NCI-H345 treated with DMSO at 0.1 percent for 48 hours (cell line): ENCODE data around the gene INTS14.
"Not testable (repeated sequence)": the region's sequence is repeated elsewhere in the genome, so short reads cannot be mapped to it uniquely, and the experiment has no call there.

Experiments used
- DNase-seq: peaks from one replicate; lab custom pipeline; 2025; ENCODE audit not compliant: unreplicated experiment; lab: John Stamatoyannopoulos, UW

The INTS14 gene

GRCh38 chr15:65579762-65580161, 31.2 kb downstream of the INTS14 start:
- DNase-seq: no peak

GRCh38 chr15:65578904-65579728, 31.8 kb downstream of the INTS14 start:
- DNase-seq: no peak

- DNase-seq: no peak
Measured at GRCh38 chr15:65577129-65577996, 33.6 kb downstream of the INTS14 start.

GRCh38 chr15:65576664-65577063, 34.3 kb downstream of the INTS14 start:
- DNase-seq: no peak

- DNase-seq: no peak
Measured at GRCh38 chr15:65571971-65572370, 39.0 kb downstream of the INTS14 start.

GRCh38 chr15:65569728-65570127, 41.2 kb downstream of the INTS14 start:
- no peak for DNase-seq

- no peak for DNase-seq
Measured at GRCh38 chr15:65561934-65562333, 49.0 kb downstream of the INTS14 start.

- DNase-seq: no peak
Measured at GRCh38 chr15:65559941-65560340, 51.0 kb downstream of the INTS14 start.

GRCh38 chr15:65558997-65559760, 51.8 kb downstream of the INTS14 start:
- DNase-seq: no peak

GRCh38 chr15:65558336-65558735, 52.6 kb downstream of the INTS14 start:
- DNase-seq: no peak

- DNase-seq: no peak
Measured at GRCh38 chr15:65556622-65557021, 54.3 kb downstream of the INTS14 start.

- no peak for DNase-seq
Measured at GRCh38 chr15:65553691-65554090, 57.2 kb downstream of the INTS14 start.

- not testable (repeated sequence) for DNase-seq
Measured at GRCh38 chr15:65552851-65553250, 58.1 kb downstream of the INTS14 start.

GRCh38 chr15:65551183-65551582, 59.7 kb downstream of the INTS14 start:
- no peak for DNase-seq

- no peak for DNase-seq
Measured at GRCh38 chr15:65550681-65551098, 60.2 kb downstream of the INTS14 start.

GRCh38 chr15:65549288-65549687, 61.6 kb downstream of the INTS14 start:
- not testable (repeated sequence) for DNase-seq

- no peak for DNase-seq
Measured at GRCh38 chr15:65547841-65548240, 63.1 kb downstream of the INTS14 start.

- no peak for DNase-seq
Measured at GRCh38 chr15:65541231-65541820, 69.6 kb downstream of the INTS14 start.

GRCh38 chr15:65540314-65540713, 70.6 kb downstream of the INTS14 start:
- DNase-seq: no peak

GRCh38 chr15:65535192-65535591, 75.7 kb downstream of the INTS14 start:
- DNase-seq: no peak
